ENCODE data around the gene RRAGD. TPM values are rescaled to one million over a fixed set of nuclear protein-coding genes. Genes with fewer than 3 reads are reported as not detected.

Gene RRAGD
- total RNA-seq, 2 experiments from 2014 or later: 14.8 to 16.0 TPM

DNA sequence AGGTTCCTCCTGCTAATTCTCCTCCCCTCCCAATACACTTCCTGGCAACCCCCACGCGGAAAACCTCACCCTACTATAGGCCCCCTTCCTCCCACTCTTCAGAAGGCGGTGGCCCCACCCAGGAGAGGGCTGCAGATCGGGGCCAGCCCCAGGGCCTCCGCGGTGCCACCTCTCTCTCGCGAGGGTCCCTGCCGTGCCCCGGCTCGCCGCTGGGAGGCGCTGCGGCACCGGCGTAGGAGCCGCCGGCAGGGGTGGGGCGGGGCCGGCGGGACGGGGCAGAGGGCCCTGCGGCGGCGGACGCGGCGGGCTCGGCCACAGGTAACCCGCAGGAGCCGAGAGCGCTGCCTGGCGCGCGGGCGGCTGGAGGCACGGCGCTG is 20.8 kb upstream of the RRAGD start, which contains the start of gene ANKRD6:
Gene ANKRD6, plus strand, starts transcription at position 278 of the 377 bp plus-strand sequence. CDS start 133,825 bp downstream, outside the sequence.
- peak; percentile 92 for DNase-seq
- Mint-ChIP-seq H3K27me3 (no peaks in the 10 kb centered on the region), H3K27ac (peak within 1 kb of the TSS; percentile 23), H3K9me3 (no peaks in the 10 kb centered on the region), H3K4me1 (peaks cover 15% of the 10 kb centered on the region), H3K4me3 (peak within 1 kb of the TSS; percentile 72), H3K36me3 (no peaks in the 10 kb centered on the region)

- Mint-ChIP-seq H3K36me3 (no peaks in the 10 kb centered on the region), H3K27me3 (no peaks in the 10 kb centered on the region), H3K27ac (no peak overlapping the region), H3K4me3 (no peak overlapping the region), H3K9me3 (no peaks in the 10 kb centered on the region), H3K4me1 (peaks cover 15% of the 10 kb centered on the region)
- no peak for DNase-seq
Measured at GRCh38 chr6:89430201-89430962, 18.3 kb upstream of the RRAGD start.

DNA sequence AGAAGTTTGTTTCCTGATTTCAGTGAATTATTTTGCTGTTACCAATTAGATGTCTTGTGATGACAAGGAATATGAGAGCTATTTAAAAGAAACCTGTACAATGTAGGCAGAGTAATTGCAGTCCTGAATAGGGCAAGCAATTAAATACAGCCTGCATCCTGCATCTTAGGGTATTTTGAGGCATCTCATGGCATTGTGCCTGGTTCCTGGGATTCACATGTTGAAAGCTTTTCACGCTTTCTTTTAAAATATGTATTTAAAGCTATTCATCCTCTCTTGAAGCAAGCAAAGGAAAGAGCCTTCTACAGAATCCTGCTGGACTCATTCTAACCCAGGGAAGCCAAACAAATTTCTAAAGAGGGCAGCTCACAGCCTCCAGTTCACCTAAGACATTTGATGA is 4.7 kb upstream of the RRAGD start:
- Mint-ChIP-seq H3K9me3 (no peaks in the 10 kb centered on the region), H3K27ac (no peak overlapping the region), H3K36me3 (no peaks in the 10 kb centered on the region), H3K4me3 (no peak overlapping the region), H3K4me1 (peaks cover 10% of the 10 kb centered on the region), H3K27me3 (peaks cover 27% of the 10 kb centered on the region)
- no peak for DNase-seq

- no peak for DNase-seq
- Mint-ChIP-seq H3K27ac (no peak overlapping the region), H3K4me1 (peaks cover 18% of the 10 kb centered on the region), H3K9me3 (no peaks in the 10 kb centered on the region), H3K36me3 (no peaks in the 10 kb centered on the region), H3K4me3 (no peak overlapping the region), H3K27me3 (peaks cover 27% of the 10 kb centered on the region)
Measured at GRCh38 chr6:89415185-89415584, 3.1 kb upstream of the RRAGD start.

- Mint-ChIP-seq H3K27me3 (peaks cover 27% of the 10 kb centered on the region), H3K4me3 (no peak overlapping the region)
Measured at GRCh38 chr6:89414215-89414614, 2.1 kb upstream of the RRAGD start.

DNA sequence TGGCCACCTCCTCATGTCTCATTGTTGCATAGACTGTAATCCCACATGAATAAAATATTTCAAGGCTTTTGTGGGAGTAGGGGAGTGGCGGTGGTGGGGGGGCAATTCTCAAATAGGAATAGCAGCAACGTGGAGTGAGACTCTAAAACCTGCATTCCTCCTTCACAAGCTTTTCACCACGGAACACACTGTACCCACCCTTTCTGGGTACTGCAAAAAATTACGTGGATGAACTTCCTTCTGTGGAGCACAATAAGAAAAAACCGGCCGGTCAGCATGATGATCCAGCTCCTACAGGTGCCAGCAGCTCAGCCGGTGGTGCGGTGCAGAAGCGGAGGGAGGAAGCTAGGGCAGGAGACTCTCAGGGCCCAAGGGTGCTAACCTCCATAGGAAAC is 930 bp upstream of the RRAGD start:
- H3K4me1 Mint-ChIP-seq: peaks cover 19% of the 10 kb centered on the region
- H3K36me3 Mint-ChIP-seq: no peaks in the 10 kb centered on the region
- H3K27me3 Mint-ChIP-seq: peaks cover 27% of the 10 kb centered on the region
- H3K27ac Mint-ChIP-seq: no peak overlapping the region
- peak overlapping the region; percentile 94 for H3K4me3 Mint-ChIP-seq
- DNase-seq: no peak
- no peaks in the 10 kb centered on the region for H3K9me3 Mint-ChIP-seq

More at GRCh38 chr6:89414215-89414614, 2.1 kb upstream of the RRAGD start:
- H3K27ac Mint-ChIP-seq: no peak overlapping the region
- peaks cover 19% of the 10 kb centered on the region for H3K4me1 Mint-ChIP-seq
- no peaks in the 10 kb centered on the region for H3K36me3 Mint-ChIP-seq
- DNase-seq: no peak
- H3K9me3 Mint-ChIP-seq: no peaks in the 10 kb centered on the region

DNA sequence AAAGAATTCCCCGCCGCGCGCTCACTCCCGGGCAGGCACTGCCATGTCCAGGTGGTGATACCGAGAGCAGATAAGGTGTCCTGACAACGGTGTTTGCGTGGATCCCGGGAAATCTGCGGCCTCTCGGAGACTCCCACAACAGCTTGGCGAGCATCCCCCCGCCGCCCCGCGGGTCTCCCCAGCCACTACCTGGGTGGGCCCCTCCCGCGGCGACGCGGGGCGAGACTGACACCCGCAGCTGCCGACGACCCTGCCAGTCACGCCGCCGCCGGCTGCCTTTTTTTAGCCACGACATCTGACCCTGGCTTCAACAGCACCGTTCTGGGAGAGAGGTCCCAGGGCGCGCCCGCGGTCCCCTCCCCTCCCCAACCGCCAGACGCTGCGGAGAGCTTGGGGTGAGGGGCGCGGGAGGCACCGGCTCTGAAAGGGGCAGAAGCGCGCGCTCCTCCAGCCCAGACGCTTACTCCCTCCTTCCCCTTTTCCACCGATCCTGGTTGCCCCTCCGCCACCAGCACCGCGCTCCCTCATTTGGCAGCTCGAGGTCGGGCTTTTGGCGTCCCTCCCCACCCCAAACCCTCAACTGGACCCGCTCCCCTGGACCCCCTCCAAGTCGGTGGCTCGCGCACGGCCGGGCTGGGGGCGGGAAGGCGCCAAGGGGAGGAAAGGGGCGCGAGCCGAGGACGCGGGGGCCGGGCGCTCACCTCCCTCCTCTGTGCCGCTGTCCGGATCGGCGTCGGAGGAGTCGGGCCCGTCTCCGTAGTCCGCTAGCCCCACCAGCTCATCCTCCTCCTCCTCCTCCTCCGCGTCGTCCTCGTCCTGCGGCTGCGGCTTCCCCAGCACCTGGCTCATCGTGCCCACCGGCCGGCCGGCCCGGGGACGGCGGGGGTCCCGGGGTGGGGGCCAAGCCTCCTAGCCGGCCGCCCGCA is 665 bp downstream of the RRAGD start:
- H3K27ac Mint-ChIP-seq: no peak overlapping the region

DNA sequence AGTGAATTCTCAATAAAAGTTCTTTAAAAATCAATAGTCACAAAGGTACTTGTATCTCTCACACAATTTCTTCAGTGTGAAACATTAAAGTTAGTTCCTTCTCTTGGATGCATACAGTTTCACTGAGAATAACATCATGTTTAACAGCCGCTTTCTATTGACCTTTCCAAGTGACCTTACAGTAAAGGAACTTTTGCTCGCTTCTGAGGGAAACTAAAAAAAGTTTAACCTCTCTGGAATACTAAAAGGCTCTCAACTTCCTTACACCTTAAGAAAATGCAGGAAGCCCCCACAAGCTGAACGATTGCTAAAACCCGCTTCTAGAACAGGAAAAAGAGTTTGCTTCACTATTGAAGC is 1.3 kb downstream of the RRAGD start:
- Mint-ChIP-seq H3K4me3 (peak overlapping the region; percentile 80), H3K9me3 (no peaks in the 10 kb centered on the region), H3K36me3 (no peaks in the 10 kb centered on the region), H3K4me1 (peaks cover 22% of the 10 kb centered on the region), H3K27ac (no peak overlapping the region), H3K27me3 (peaks cover 19% of the 10 kb centered on the region)
- DNase-seq: no peak

More for the DNA sequence above, 665 bp downstream of the RRAGD start:
- Mint-ChIP-seq H3K4me3 (peak overlapping the region; percentile 80), H3K4me1 (peaks cover 19% of the 10 kb centered on the region), H3K9me3 (no peaks in the 10 kb centered on the region), H3K36me3 (no peaks in the 10 kb centered on the region), H3K27me3 (peaks cover 19% of the 10 kb centered on the region)
- DNase-seq: peak; percentile 45

DNA sequence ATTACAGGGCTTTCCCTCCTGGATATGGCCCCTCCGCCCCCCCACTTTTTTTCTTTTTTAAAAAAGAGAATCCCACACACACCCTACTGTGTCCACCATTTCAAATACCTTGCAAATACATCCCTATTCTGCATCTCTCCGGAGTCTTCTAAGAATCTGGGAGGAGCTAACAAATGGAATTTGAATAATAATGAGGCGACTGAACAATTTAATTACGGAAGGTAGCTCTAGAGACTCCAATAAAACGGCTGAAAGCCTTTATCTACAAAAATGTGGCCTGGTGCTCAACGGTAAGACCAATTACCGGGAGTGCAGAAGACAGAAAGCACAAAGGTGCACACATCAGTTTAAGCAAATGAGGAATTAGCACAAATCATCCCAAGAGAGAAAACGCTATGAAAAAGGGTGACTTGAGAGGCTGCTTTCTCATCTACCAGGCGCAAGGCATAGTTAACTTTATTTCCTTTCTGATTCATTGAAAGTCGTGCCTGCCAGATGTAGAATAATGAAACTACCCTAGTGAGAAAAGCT is 1.8 kb downstream of the RRAGD start:
- no peak overlapping the region for H3K27ac Mint-ChIP-seq
- H3K36me3 Mint-ChIP-seq: no peaks in the 10 kb centered on the region
- no peaks in the 10 kb centered on the region for H3K9me3 Mint-ChIP-seq
- no peak for DNase-seq
- peaks cover 22% of the 10 kb centered on the region for H3K4me1 Mint-ChIP-seq
- peaks cover 16% of the 10 kb centered on the region for H3K27me3 Mint-ChIP-seq
- peak overlapping the region; percentile 80 for H3K4me3 Mint-ChIP-seq

DNA sequence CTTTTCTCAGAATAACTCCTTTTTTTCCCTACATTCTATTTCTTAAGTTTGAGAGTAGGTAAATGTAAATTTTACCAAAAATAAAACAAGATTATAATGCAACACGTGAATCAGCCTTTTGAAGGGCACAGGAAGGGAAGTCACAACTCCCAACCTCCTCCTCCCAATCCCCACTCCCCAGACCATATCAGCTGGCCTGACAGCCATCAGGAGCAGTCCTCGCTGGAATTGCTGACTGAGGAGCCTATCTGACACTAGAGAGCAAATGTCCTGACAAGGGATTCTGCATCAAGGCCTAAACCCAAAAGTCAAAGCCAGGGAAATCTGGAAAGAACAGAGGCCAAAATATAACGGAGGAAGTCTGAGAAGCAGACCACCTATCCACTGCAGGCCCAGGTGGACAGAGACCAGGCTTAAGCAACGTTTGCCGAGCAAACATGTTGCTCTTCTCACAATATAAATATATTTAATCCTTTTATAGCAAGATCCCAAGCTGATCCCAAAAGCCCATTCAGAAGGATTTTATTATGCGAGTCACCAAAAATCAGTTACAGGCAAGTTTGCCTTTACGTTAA is 2.5 kb downstream of the RRAGD start:
- no peak for DNase-seq
- Mint-ChIP-seq H3K4me1 (peaks cover 22% of the 10 kb centered on the region), H3K27me3 (peaks cover 11% of the 10 kb centered on the region), H3K4me3 (no peak overlapping the region), H3K27ac (no peak overlapping the region), H3K9me3 (no peaks in the 10 kb centered on the region), H3K36me3 (no peaks in the 10 kb centered on the region)

DNA sequence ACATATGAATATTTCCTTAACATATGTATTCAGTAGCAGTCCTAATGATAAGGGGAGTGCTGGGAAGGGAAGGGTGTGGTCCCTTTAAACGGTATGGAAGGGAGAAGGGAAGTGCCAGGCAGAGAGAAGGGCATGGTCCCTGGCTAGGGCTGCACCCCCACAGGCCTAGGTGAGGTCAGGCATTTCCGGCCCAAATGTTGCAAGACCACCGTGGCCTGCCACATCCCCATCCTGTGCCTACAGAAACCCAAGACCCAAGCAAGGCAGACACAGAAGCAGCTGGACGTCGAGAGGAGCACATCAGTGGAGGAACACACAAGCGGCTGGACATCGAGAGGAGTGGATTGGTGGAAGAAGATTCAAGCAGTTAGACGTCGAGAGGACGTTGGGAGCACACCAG is 5.9 kb downstream of the RRAGD start:
- Mint-ChIP-seq H3K27me3 (no peaks in the 10 kb centered on the region), H3K4me3 (no peak overlapping the region), H3K9me3 (no peaks in the 10 kb centered on the region), H3K4me1 (peaks cover 11% of the 10 kb centered on the region), H3K27ac (no peak overlapping the region), H3K36me3 (no peaks in the 10 kb centered on the region)
- no peak for DNase-seq

DNA sequence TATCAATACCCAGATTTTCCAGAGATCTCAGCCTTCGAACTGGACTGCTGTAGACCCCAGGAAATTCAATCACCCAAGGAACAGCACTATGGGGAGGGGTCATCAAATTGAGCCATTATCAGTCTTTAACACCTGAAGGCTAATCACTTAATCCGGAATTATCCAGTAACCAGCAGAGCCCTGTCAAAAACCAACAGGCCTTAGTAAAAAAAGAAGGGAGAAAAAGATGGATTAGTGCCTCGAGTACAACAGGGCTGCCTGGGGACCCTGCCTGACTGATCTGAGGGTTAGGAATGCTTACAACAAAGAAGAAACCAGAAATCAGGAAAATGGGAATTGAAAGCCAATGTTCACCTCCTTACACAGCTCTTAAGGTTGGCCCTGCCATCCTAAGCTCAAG is 7.6 kb downstream of the RRAGD start:
- no peaks in the 10 kb centered on the region for H3K9me3 Mint-ChIP-seq
- no peak for DNase-seq
- no peaks in the 10 kb centered on the region for H3K36me3 Mint-ChIP-seq
- peaks cover 7% of the 10 kb centered on the region for H3K4me1 Mint-ChIP-seq
- no peaks in the 10 kb centered on the region for H3K27me3 Mint-ChIP-seq
- no peak overlapping the region for H3K4me3 Mint-ChIP-seq
- no peak overlapping the region for H3K27ac Mint-ChIP-seq

- Mint-ChIP-seq H3K4me1 (peaks cover 8% of the 10 kb centered on the region), H3K9me3 (no peaks in the 10 kb centered on the region), H3K4me3 (no peak overlapping the region), H3K27me3 (no peaks in the 10 kb centered on the region), H3K27ac (no peak overlapping the region), H3K36me3 (no peaks in the 10 kb centered on the region)
- no peak for DNase-seq
Measured at GRCh38 chr6:89402776-89403175, 9.3 kb downstream of the RRAGD start.

GRCh38 chr6:89400912-89401399 is 11.1 kb downstream of the RRAGD start:
- DNase-seq: no peak
- Mint-ChIP-seq H3K27ac (no peak overlapping the region), H3K4me3 (no peak overlapping the region), H3K36me3 (peaks cover 3% of the 10 kb centered on the region), H3K9me3 (no peaks in the 10 kb centered on the region), H3K4me1 (peaks cover 5% of the 10 kb centered on the region), H3K27me3 (no peaks in the 10 kb centered on the region)

DNA sequence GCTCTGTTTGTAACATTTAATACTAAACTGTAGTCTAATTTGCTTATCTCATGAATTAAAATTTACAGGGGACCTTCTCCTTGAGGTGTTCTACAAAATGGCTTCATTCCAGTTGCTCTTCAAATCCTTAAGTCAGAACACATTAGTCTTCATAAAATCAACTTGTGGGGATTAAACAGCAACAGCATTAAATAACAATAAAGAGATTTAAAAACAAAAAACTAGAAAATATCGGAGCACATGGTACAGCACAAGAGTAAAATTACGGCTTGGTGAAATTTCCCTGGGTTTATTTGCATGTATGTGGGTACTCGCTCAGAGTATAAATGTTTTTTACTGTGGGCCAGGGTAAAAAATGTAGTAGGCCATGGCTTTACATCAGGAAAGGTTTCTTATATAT is 12.0 kb downstream of the RRAGD start:
- no peak overlapping the region for H3K4me3 Mint-ChIP-seq
- no peaks in the 10 kb centered on the region for H3K27me3 Mint-ChIP-seq
- H3K9me3 Mint-ChIP-seq: no peaks in the 10 kb centered on the region
- H3K4me1 Mint-ChIP-seq: peaks cover 5% of the 10 kb centered on the region
- no peak for DNase-seq
- H3K36me3 Mint-ChIP-seq: peaks cover 3% of the 10 kb centered on the region
- no peak overlapping the region for H3K27ac Mint-ChIP-seq

Data from activated naive CD8-positive, alpha-beta T cell treated with anti-CD3 and anti-CD28 coated beads for 36 hours (primary cell).